Measurements from ENCODE around the gene GEMIN5. TPM values are rescaled to one million over a fixed set of nuclear protein-coding genes. Genes with fewer than 3 reads are reported as not detected.

GEMIN5 gene
- total and polyA plus RNA-seq, 2 experiments from 2014 or later, result 18.3 to 46.7 TPM

DNA sequence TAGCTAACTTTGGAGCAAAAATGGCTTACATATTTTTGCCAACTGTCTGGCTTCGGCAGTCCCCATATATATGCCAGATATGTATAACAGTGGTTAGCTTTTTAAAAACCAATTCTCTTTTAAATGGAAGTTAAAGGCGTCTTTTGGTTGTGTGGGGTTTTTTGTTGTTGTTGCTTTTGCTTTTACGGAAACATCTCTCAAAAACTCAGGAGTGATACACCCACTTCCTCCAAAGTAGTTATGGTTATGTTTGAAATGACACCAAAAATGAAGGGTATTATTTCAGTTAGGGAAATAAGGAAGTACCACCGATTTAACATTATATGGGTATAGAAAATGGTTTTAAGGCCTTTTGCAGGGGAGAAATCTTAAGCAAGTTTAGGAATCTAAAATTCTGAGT, 77.2 kb downstream of the GEMIN5 start:
- Histone ChIP-seq H3F3A (replicated peaks; ENCODE audit: low read depth) (peaks cover 15% of the 10 kb centered on the region; the same call in 1 of the 2 replicates), H2AFZ (no peak overlapping the region), H3K4me3 (peak overlapping the region; percentile 93; the same call in 1 of the 2 replicates), H3K79me2 (replicated peaks; ENCODE audit: insufficient read depth) (peaks cover 68% of the 10 kb centered on the region), H3K4me1 (ENCODE audit: insufficient read depth) (peaks cover 24% of the 10 kb centered on the region), H3K4me2 (peak overlapping the region; percentile 93), H3K27me3 (ENCODE audit: insufficient read depth) (no peaks in the 10 kb centered on the region), H3K36me3 (ENCODE audit: insufficient read depth) (peaks cover 16% of the 10 kb centered on the region), H3K27ac (ENCODE audit: low read depth) (0 out of 2 replicates have a peak overlapping the region, but pooled peaks have one; percentile 2), H3K9me2 (ENCODE audit: insufficient read depth) (no peaks in the 10 kb centered on the region), H4K20me1 (replicated peaks; ENCODE audit: insufficient read depth) (peaks cover 22% of the 10 kb centered on the region)
- Mint-ChIP-seq H3K27ac (no peak overlapping the region), H3K9me3 (no peaks in the 10 kb centered on the region), H3K4me1 (peaks cover 26% of the 10 kb centered on the region), H3K27me3 (ENCODE audit: insufficient read depth, low read depth, poor library complexity) (peaks cover 16% of the 10 kb centered on the region), H3K36me3 (ENCODE audit: low read depth) (peaks cover 33% of the 10 kb centered on the region), H3K4me3 (peak overlapping the region; percentile 91; the same call in 2 of the 3 replicates)
- DNase-seq (ENCODE audit: low spot score), result no peak
- ATAC-seq, result no peak
- TF ChIP-seq EZH2 (IDR thresholded peaks at IDR 0.05; ENCODE audit: low read depth, unreplicated experiment), result no peak
- no peak for TF ChIP-seq ZNF331 (CRISPR knock-in tag; IDR thresholded peaks at IDR 0.05; ENCODE audit: low read depth)
- TF ChIP-seq JUNB (IDR thresholded peaks at IDR 0.05; ENCODE audit: unreplicated experiment), result no peak
- no peak for TF ChIP-seq NANOG (IDR thresholded peaks at IDR 0.05; ENCODE audit: borderline replicate concordance)
- TF ChIP-seq, protein P1, sequence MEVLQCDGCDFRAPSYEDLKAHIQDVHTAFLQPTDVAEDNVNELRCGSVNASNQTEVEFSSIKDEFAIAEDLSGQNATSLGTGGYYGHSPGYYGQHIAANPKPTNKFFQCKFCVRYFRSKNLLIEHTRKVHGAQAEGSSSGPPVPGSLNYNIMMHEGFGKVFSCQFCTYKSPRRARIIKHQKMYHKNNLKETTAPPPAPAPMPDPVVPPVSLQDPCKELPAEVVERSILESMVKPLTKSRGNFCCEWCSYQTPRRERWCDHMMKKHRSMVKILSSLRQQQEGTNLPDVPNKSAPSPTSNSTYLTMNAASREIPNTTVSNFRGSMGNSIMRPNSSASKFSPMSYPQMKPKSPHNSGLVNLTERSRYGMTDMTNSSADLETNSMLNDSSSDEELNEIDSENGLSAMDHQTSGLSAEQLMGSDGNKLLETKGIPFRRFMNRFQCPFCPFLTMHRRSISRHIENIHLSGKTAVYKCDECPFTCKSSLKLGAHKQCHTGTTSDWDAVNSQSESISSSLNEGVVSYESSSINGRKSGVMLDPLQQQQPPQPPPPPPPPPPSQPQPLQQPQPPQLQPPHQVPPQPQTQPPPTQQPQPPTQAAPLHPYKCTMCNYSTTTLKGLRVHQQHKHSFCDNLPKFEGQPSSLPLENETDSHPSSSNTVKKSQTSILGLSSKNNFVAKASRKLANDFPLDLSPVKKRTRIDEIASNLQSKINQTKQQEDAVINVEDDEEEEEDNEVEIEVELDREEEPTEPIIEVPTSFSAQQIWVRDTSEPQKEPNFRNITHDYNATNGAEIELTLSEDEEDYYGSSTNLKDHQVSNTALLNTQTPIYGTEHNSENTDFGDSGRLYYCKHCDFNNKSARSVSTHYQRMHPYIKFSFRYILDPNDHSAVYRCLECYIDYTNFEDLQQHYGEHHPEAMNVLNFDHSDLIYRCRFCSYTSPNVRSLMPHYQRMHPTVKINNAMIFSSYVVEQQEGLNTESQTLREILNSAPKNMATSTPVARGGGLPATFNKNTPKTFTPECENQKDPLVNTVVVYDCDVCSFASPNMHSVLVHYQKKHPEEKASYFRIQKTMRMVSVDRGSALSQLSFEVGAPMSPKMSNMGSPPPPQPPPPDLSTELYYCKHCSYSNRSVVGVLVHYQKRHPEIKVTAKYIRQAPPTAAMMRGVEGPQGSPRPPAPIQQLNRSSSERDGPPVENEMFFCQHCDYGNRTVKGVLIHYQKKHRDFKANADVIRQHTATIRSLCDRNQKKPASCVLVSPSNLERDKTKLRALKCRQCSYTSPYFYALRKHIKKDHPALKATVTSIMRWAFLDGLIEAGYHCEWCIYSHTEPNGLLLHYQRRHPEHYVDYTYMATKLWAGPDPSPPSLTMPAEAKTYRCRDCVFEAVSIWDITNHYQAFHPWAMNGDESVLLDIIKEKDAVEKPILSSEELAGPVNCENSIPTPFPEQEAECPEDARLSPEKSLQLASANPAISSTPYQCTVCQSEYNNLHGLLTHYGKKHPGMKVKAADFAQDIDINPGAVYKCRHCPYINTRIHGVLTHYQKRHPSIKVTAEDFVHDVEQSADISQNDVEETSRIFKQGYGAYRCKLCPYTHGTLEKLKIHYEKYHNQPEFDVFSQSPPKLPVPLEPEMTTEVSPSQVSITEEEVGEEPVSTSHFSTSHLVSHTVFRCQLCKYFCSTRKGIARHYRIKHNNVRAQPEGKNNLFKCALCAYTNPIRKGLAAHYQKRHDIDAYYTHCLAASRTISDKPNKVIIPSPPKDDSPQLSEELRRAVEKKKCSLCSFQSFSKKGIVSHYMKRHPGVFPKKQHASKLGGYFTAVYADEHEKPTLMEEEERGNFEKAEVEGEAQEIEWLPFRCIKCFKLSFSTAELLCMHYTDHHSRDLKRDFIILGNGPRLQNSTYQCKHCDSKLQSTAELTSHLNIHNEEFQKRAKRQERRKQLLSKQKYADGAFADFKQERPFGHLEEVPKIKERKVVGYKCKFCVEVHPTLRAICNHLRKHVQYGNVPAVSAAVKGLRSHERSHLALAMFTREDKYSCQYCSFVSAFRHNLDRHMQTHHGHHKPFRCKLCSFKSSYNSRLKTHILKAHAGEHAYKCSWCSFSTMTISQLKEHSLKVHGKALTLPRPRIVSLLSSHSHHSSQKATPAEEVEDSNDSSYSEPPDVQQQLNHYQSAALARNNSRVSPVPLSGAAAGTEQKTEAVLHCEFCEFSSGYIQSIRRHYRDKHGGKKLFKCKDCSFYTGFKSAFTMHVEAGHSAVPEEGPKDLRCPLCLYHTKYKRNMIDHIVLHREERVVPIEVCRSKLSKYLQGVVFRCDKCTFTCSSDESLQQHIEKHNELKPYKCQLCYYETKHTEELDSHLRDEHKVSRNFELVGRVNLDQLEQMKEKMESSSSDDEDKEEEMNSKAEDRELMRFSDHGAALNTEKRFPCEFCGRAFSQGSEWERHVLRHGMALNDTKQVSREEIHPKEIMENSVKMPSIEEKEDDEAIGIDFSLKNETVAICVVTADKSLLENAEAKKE (CRISPR knock-in tag; IDR thresholded peaks at IDR 0.05), result no peak
- TF ChIP-seq POLR2AphosphoS5 (IDR thresholded peaks at IDR 0.05; ENCODE audit: low read depth), result no peak

DNA sequence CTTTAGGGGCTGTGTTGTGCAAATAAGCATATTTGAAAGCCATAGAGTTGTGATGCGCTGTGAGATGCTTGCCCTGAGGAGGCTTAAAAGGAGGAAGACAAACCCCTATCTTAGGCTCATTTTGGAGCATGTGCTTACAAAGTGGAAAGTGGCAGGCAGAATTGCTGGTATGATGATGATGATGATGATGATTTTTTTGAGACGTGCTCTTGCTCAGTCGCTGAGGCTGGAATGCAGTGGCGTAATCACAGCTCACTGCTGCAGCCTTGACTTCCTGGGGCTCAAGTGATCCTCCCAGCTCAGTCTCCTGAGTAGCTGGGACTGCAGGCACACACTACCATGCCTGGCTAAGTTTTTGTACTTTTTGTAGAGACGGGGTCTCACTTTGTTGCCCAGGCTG, 77.9 kb downstream of the GEMIN5 start:
- 0 out of 2 replicates have a peak overlapping the region, but pooled peaks have one; percentile 99 for H3K27ac ChIP-seq (ENCODE audit: low read depth)
- peak overlapping the region; percentile 91 for H3K4me3 Mint-ChIP-seq
- no peak for ATAC-seq
- peak overlapping the region; percentile 93 for H3K4me3 ChIP-seq
- H3K27ac Mint-ChIP-seq, result no peak overlapping the region
- H3K27me3 Mint-ChIP-seq (ENCODE audit: insufficient read depth, low read depth, poor library complexity), result peaks cover 16% of the 10 kb centered on the region
- peak overlapping the region; percentile 93 for H3K4me2 ChIP-seq
- H3K36me3 ChIP-seq (ENCODE audit: insufficient read depth), result peaks cover 11% of the 10 kb centered on the region; the same call in 1 of the 2 replicates
- peaks cover 22% of the 10 kb centered on the region; the same call in 1 of the 2 replicates for H4K20me1 ChIP-seq (replicated peaks; ENCODE audit: insufficient read depth)
- no peaks in the 10 kb centered on the region for H3K9me3 Mint-ChIP-seq
- peak; percentile 26 for DNase-seq (ENCODE audit: low spot score)
- H2AFZ ChIP-seq, result no peak overlapping the region
- peaks cover 26% of the 10 kb centered on the region for H3K4me1 Mint-ChIP-seq
- peaks cover 27% of the 10 kb centered on the region for H3K36me3 Mint-ChIP-seq (ENCODE audit: low read depth)
- H3F3A ChIP-seq (replicated peaks; ENCODE audit: low read depth), result peaks cover 13% of the 10 kb centered on the region; the same call in 1 of the 2 replicates
- H3K79me2 ChIP-seq (replicated peaks; ENCODE audit: insufficient read depth), result peaks cover 63% of the 10 kb centered on the region
- H3K9me2 ChIP-seq (ENCODE audit: insufficient read depth), result no peaks in the 10 kb centered on the region
- H3K4me1 ChIP-seq (ENCODE audit: insufficient read depth), result peaks cover 24% of the 10 kb centered on the region
- H3K27me3 ChIP-seq (ENCODE audit: insufficient read depth), result no peaks in the 10 kb centered on the region
- TF ChIP-seq, protein P2, sequence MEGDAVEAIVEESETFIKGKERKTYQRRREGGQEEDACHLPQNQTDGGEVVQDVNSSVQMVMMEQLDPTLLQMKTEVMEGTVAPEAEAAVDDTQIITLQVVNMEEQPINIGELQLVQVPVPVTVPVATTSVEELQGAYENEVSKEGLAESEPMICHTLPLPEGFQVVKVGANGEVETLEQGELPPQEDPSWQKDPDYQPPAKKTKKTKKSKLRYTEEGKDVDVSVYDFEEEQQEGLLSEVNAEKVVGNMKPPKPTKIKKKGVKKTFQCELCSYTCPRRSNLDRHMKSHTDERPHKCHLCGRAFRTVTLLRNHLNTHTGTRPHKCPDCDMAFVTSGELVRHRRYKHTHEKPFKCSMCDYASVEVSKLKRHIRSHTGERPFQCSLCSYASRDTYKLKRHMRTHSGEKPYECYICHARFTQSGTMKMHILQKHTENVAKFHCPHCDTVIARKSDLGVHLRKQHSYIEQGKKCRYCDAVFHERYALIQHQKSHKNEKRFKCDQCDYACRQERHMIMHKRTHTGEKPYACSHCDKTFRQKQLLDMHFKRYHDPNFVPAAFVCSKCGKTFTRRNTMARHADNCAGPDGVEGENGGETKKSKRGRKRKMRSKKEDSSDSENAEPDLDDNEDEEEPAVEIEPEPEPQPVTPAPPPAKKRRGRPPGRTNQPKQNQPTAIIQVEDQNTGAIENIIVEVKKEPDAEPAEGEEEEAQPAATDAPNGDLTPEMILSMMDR (conservative IDR thresholded peaks at IDR 0.05; ENCODE audit: low read depth in 2 of 2), result no peak
- TF ChIP-seq STAT1 (IDR thresholded peaks at IDR 0.05; ENCODE audit: unreplicated experiment) (no peak), ZNF331 (CRISPR knock-in tag; IDR thresholded peaks at IDR 0.05; ENCODE audit: low read depth) (no peak), EZH2 (IDR thresholded peaks at IDR 0.05; ENCODE audit: low read depth, unreplicated experiment) (no peak)
- TF ChIP-seq, protein P3, sequence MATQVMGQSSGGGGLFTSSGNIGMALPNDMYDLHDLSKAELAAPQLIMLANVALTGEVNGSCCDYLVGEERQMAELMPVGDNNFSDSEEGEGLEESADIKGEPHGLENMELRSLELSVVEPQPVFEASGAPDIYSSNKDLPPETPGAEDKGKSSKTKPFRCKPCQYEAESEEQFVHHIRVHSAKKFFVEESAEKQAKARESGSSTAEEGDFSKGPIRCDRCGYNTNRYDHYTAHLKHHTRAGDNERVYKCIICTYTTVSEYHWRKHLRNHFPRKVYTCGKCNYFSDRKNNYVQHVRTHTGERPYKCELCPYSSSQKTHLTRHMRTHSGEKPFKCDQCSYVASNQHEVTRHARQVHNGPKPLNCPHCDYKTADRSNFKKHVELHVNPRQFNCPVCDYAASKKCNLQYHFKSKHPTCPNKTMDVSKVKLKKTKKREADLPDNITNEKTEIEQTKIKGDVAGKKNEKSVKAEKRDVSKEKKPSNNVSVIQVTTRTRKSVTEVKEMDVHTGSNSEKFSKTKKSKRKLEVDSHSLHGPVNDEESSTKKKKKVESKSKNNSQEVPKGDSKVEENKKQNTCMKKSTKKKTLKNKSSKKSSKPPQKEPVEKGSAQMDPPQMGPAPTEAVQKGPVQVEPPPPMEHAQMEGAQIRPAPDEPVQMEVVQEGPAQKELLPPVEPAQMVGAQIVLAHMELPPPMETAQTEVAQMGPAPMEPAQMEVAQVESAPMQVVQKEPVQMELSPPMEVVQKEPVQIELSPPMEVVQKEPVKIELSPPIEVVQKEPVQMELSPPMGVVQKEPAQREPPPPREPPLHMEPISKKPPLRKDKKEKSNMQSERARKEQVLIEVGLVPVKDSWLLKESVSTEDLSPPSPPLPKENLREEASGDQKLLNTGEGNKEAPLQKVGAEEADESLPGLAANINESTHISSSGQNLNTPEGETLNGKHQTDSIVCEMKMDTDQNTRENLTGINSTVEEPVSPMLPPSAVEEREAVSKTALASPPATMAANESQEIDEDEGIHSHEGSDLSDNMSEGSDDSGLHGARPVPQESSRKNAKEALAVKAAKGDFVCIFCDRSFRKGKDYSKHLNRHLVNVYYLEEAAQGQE (IDR thresholded peaks at IDR 0.05; ENCODE audit: unreplicated experiment), result no peak

Data from GM23338 (cell line).